ENCODE results near the gene CACNA2D4. TPM values are rescaled to one million over a fixed set of nuclear protein-coding genes. Genes with fewer than 3 reads are reported as not detected.

CACNA2D4 gene
- total RNA-seq, 4 donors from 2014 or later: 0.84 to 3.8 (median 3.4) TPM

DNA sequence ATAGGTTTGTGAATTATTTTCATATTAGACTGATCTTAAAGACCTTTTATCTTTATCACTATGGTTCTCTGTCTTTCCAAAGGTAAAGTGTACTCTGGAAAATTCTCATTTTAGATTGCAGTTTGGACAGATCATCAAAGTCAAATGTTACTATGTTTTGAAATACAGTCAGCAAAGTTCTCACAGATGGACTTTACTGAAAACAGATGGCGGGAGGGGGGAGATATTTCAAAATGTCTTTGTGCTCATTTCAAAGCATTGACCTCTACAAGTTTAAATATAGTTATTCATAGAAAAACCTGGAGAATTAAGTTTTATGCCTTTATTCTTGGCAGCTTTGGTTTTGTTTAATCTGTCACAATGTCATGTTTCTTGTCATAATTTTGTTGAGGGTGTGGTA, 149.8 kb downstream of the CACNA2D4 start:
- Histone ChIP-seq H3K4me1 (peaks cover 0 to 15% (median 4%) of the 10 kb centered on the region in 4 donors), H3K27ac (replicated peaks in 1 of 4) (no peak overlapping the region), H3K27me3 (no peaks in the 10 kb centered on the region), H3K4me3 (no peak overlapping the region), H3K9me3 (no peaks in the 10 kb centered on the region), H3K36me3 (peaks cover 0 to 19% (median 3%) of the 10 kb centered on the region in 4 donors)
- DNase-seq (ENCODE audit: extremely low spot score): no peak
- TF ChIP-seq, protein P1, sequence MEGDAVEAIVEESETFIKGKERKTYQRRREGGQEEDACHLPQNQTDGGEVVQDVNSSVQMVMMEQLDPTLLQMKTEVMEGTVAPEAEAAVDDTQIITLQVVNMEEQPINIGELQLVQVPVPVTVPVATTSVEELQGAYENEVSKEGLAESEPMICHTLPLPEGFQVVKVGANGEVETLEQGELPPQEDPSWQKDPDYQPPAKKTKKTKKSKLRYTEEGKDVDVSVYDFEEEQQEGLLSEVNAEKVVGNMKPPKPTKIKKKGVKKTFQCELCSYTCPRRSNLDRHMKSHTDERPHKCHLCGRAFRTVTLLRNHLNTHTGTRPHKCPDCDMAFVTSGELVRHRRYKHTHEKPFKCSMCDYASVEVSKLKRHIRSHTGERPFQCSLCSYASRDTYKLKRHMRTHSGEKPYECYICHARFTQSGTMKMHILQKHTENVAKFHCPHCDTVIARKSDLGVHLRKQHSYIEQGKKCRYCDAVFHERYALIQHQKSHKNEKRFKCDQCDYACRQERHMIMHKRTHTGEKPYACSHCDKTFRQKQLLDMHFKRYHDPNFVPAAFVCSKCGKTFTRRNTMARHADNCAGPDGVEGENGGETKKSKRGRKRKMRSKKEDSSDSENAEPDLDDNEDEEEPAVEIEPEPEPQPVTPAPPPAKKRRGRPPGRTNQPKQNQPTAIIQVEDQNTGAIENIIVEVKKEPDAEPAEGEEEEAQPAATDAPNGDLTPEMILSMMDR (IDR thresholded peaks at IDR 0.05): no peak
- TF ChIP-seq EP300 (IDR thresholded peaks at IDR 0.05): no peak
- 100% methylated on average over 1 of the region's 1 CpG for WGBS
- intact Hi-C loops (cut with DNase I): no loop called here

DNA sequence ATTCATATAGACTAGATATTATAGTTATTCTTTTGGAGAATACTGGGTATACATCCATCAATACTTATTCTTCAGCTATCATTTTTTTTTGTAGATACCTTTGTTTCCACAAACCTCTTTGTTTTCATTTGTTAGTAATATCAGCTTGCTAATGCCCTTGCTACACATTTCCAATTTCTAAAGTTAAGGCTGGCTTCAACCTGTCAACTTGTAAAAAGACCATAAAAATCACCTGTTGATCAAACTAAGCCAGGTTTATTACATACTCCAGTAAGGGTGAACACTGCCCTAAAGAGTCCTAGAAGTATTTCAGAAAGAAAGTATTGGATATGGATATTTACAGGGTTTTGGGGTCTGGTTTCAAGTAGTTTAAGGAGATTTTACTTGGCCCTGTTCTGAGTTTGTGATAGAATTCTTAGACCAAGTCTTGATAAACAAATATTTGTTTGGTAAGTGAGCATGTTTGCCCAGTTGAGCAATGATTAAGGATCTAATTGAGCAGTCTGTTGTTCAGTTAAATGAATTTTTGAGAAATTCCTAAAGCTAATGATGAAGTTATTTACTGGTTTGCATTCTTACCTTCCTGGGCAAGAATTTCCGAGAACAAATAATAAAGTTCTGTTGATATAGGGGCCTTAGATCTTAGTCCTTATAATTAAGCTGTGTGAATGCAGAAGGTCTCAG, 150.9 kb downstream of the CACNA2D4 start:
- no peak for TF ChIP-seq EP300 (IDR thresholded peaks at IDR 0.05)
- TF ChIP-seq, protein P1 (IDR thresholded peaks at IDR 0.05): no peak
- TF ChIP-seq POLR2AphosphoS5 (IDR thresholded peaks at IDR 0.05): no peak
- no peak for TF ChIP-seq POLR2A (IDR thresholded peaks at IDR 0.05; ENCODE audit: low read depth)
- intact Hi-C loops (cut with DNase I): no loop called here
- DNase-seq (ENCODE audit: extremely low spot score): no peak

DNA sequence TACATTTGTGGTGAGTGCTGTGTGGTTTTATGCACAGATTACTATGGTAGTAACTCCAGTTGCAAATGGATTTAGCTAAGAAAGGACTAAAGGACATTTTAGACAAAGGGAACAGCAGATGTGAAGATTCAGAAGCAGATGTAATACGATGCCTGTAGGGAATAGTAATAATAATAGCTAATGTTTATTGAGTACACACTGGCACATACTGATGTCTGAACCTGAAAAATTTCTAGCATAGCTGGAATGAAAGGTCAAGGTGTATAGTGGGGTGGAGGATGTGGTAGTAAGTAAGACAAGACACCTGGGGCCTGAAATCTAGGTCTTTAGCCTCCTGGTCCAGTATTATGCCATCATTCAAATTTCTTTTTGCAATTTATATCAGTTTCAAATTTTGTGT, 152.3 kb downstream of the CACNA2D4 start:
- Histone ChIP-seq H3K4me3 (no peak overlapping the region), H3K27me3 (no peaks in the 10 kb centered on the region), H3K9me3 (no peaks in the 10 kb centered on the region), H3K4me1 (peaks cover 0 to 17% (median 13%) of the 10 kb centered on the region in 4 donors), H3K36me3 (peaks cover 0 to 10% (median 0%) of the 10 kb centered on the region in 4 donors), H3K27ac (replicated peaks in 1 of 4) (no peak overlapping the region)
- DNase-seq (ENCODE audit: extremely low spot score): no peak
- intact Hi-C loops (cut with DNase I): no loop called here
- TF ChIP-seq EP300 (IDR thresholded peaks at IDR 0.05) (no peak), POLR2A (IDR thresholded peaks at IDR 0.05; ENCODE audit: low read depth) (no peak), POLR2AphosphoS5 (IDR thresholded peaks at IDR 0.05) (no peak)
- TF ChIP-seq, protein P1 (IDR thresholded peaks at IDR 0.05): no peak
- 68% methylated on average over 1 of the region's 1 CpG for WGBS

More for the DNA sequence above, 150.9 kb downstream of the CACNA2D4 start:
- no peaks in the 10 kb centered on the region for H3K27me3 ChIP-seq
- H3K27ac ChIP-seq (replicated peaks in 1 of 4): no peak overlapping the region
- H3K9me3 ChIP-seq: no peaks in the 10 kb centered on the region
- 89% methylated on average over 1 of the region's 1 CpG for WGBS
- no peak overlapping the region for H3K4me3 ChIP-seq
- peaks cover 0 to 17% (median 6%) of the 10 kb centered on the region in 4 donors for H3K4me1 ChIP-seq
- peaks cover 0 to 12% (median 0%) of the 10 kb centered on the region in 4 donors for H3K36me3 ChIP-seq

DNA sequence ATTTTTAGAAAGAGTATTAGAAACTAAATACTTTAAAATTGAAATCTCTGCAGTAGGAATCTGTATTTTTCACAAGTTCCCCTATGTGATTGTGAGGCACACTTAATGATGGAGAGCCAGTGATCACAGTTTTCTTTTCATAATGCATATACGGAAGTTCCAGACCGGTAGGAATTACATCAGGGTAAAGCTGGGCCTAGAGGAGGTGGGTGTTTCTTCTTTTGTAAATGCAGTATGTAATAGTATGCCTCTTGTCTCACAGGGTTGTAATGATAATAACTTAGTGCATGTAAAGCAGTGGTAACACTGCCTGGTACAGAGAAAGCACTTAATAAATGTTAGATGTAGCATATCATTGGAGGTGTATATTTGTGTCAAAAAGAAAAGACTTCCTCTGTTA, 155.3 kb downstream of the CACNA2D4 start:
- intact Hi-C loops (cut with DNase I): no loop called here
- 84% methylated on average over 2 of the region's 2 CpGs for WGBS
- DNase-seq (ENCODE audit: extremely low spot score): no peak
- TF ChIP-seq POLR2AphosphoS5 (IDR thresholded peaks at IDR 0.05) (no peak), POLR2A (IDR thresholded peaks at IDR 0.05; ENCODE audit: low read depth) (no peak), EP300 (IDR thresholded peaks at IDR 0.05) (no peak)
- TF ChIP-seq, protein P1 (IDR thresholded peaks at IDR 0.05): no peak
- no peaks in the 10 kb centered on the region for H3K27me3 ChIP-seq
- H3K4me3 ChIP-seq: no peak overlapping the region
- peaks cover 5 to 34% (median 25%) of the 10 kb centered on the region in 4 donors for H3K4me1 ChIP-seq
- no peak overlapping the region for H3K27ac ChIP-seq (replicated peaks in 1 of 4)
- no peaks in the 10 kb centered on the region for H3K9me3 ChIP-seq
- no peaks in the 10 kb centered on the region for H3K36me3 ChIP-seq

DNA sequence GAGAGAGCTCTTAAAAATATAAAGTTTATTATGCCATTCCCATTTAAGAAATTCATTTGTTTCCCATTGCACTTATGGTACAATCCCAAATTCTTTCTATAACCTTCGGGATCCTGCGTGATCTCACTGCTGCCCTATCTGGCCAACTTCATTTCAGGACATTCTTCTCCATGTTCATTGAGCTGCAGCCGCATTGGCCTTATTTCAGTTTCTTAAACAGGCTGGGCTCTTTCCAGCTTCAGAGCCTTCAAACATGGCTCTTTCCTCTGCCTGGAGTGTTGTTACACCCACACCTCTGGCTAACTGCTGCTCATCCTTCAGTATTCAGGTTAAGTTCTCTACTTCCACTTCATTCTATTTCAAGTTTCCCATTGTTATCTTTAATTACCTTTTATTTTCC, 156.6 kb downstream of the CACNA2D4 start:
- no peak overlapping the region for H3K4me3 ChIP-seq
- no peak for TF ChIP-seq POLR2AphosphoS5 (IDR thresholded peaks at IDR 0.05)
- no peak for TF ChIP-seq EP300 (IDR thresholded peaks at IDR 0.05)
- TF ChIP-seq POLR2A (IDR thresholded peaks at IDR 0.05; ENCODE audit: low read depth): no peak
- TF ChIP-seq, protein P1 (IDR thresholded peaks at IDR 0.05): no peak
- no peak overlapping the region for H3K27ac ChIP-seq (replicated peaks in 1 of 4)
- 81% methylated on average over 3 of the region's 3 CpGs for WGBS
- H3K27me3 ChIP-seq: no peaks in the 10 kb centered on the region
- intact Hi-C loops (cut with DNase I): no loop called here
- peaks cover 5 to 37% (median 25%) of the 10 kb centered on the region in 4 donors for H3K4me1 ChIP-seq
- no peaks in the 10 kb centered on the region for H3K9me3 ChIP-seq
- H3K36me3 ChIP-seq: peaks cover 0 to 10% (median 6%) of the 10 kb centered on the region in 4 donors
- DNase-seq (ENCODE audit: extremely low spot score): no peak

Data from esophagus muscularis mucosa (tissue), 4 donors.